Fibroblast of mammary gland (primary cell): ENCODE data around the gene NANOS2.

Experiments
- DNase-seq: peaks from one replicate; pipeline ENCODE4 v3.0.0-alpha.2; 2010; ENCODE audit warnings: low read depth
- H3K4me3 ChIP-seq: 2 replicates; pipeline ENCODE4 v1.5.1; 2011; ENCODE audit warnings: low read depth, mild to moderate bottlenecking, low read length, moderate library complexity; ENCODE audit not compliant: control insufficient read depth
- TF ChIP-seq, protein P1 (sequence below): conservative IDR thresholded peaks from 2 replicates; pipeline ENCODE4 v1.5.1; 2011; ENCODE audit warnings: low read depth, low read length, inconsistent platforms; ENCODE audit not compliant: control insufficient read depth, insufficient read depth

Gene NANOS2

DNA sequence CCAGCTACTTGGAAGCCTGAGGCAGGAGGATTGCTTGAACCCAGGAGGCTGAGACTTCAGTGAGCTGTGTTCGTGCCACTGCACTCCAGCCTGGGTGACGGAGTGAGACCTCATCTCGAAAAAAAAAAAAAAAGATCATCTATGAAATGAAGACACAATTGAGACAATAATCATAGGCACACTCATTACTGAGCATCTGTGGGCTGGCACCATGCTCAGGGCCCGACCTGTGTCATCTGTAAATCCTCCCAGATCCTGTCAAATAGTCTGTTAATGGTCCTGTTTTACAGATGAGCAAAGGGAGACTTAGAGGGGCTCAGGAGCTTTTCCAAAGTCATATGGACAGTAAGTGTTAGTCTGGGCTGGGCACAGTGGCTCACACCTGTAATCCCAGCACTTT, 4.1 kb upstream of the NANOS2 start:
- TF ChIP-seq, protein P1, sequence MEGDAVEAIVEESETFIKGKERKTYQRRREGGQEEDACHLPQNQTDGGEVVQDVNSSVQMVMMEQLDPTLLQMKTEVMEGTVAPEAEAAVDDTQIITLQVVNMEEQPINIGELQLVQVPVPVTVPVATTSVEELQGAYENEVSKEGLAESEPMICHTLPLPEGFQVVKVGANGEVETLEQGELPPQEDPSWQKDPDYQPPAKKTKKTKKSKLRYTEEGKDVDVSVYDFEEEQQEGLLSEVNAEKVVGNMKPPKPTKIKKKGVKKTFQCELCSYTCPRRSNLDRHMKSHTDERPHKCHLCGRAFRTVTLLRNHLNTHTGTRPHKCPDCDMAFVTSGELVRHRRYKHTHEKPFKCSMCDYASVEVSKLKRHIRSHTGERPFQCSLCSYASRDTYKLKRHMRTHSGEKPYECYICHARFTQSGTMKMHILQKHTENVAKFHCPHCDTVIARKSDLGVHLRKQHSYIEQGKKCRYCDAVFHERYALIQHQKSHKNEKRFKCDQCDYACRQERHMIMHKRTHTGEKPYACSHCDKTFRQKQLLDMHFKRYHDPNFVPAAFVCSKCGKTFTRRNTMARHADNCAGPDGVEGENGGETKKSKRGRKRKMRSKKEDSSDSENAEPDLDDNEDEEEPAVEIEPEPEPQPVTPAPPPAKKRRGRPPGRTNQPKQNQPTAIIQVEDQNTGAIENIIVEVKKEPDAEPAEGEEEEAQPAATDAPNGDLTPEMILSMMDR = no peak
- no peak overlapping the region for H3K4me3 ChIP-seq

DNA sequence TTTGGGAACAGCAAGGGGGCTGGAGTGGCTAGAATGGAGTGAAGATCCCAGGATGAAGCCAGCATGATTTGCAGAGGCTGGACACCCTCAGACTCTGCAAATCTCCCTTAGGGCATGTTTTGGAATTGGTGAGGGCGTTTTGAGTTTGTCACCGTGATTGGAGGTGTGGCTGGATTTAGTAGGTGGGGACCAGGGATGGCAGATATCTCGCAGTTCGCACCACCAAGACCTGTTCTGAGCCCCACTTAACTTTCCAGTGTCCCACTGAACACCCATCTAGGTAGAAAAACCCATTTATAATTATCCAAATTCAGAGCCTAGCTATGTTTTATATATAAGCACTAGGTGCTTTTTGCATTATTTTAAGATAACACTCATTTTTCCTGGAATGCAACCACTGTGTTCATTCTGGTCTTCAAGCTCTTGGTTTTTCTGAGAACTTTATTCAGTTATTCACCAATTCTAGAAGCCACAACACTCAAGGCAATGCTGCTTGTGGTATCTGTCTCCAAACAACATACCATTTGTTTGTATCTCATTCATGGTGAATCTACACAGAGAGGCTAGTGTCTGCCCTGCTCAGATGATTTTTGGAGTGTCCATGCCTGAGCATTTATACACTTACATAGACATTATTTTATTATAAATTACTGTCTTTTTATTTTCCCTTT, 3.0 kb upstream of the NANOS2 start:
- TF ChIP-seq, protein P1 = no peak
- DNase-seq = no peak
- H3K4me3 ChIP-seq = no peak overlapping the region

More for the DNA sequence above, 4.1 kb upstream of the NANOS2 start:
- no peak for DNase-seq

DNA sequence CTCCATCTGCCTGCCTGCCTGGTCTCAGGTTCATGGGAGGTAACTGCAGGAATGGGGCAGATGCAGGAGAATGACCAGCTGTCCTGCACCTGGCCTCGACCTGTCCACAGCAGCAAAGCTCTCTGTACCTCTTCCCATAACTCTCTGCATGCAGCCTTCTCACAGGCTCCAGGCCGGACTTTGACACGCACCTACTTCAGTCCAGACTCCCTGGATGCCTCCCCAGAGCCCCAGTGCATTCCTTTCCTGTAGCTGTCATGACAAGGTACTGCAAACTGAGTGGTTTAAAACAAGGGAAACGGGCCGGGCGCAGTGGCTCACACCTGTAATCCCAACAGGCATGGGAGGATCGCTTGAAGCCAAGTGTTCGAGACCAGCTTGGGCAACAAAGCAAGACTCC, 3.3 kb downstream of the NANOS2 start:
- no peak overlapping the region for H3K4me3 ChIP-seq
- TF ChIP-seq, protein P1 = no peak
- no peak for DNase-seq

DNA sequence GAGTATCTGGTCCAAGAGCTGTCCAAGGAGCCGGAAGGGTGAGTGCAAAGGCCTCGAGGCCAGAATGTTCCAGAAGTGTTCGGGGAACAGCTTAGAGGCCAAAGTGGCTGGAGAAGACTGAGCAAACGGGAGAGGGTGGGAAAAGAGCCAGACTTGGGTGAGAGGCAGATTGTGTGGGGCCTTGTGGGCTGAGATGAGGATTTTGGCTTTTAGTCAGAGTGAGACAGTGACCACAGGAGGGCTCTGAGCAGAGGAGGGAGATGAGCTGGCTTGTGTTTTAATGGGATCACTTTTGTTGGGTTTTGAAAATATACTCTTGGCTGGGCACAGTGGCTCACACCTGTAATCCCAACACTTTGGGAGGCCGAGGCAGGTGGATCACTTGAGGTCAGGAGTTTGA, 5.6 kb downstream of the NANOS2 start:
- H3K4me3 ChIP-seq = no peak overlapping the region
- DNase-seq = peak; percentile 70
- TF ChIP-seq, protein P1 = peak; percentile 51

DNA sequence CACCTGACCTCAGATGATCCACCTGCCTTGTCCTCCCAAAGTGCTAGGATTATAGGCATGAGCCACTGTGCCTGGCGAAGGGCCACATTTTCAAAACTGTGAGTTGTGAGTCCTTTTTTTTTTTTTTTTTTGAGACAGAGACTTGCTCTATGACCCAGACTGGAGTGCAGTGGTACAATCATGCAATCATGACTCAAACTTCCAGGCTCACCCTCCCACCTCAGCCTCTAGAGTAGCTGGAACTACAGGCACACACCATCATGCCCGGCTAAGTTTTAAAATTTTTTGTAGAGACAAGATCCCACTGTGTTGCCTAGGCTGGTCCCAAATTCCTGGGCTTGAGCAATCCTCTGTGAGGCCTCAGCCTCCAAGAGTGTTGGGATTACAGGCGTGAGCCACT, 8.4 kb downstream of the NANOS2 start:
- TF ChIP-seq, protein P1 = no peak
- DNase-seq = peak; percentile 84
- no peak overlapping the region for H3K4me3 ChIP-seq

DNA sequence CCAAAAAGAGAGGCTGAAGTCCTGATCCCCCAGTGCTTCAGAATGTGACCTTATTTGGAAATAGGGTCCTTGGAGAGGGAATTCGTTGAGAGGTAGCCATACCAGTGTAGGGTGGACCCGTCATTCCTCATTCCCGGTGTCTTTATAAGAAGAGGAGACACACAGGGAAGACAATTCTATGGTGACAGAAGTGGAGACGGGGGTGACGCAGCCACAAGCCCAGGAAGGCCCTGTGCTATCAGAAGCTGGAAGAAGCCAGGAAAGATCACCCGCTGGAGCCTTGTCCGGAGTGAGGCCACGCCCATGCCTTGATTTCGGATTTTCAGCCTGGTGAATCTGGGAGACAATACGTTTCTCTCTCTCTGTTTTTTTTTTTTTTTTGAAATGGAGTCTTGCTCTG, 9.6 kb downstream of the NANOS2 start:
- TF ChIP-seq, protein P1 = no peak
- H3K4me3 ChIP-seq = no peak overlapping the region
- DNase-seq = no peak
